GM12874 (cell line): ENCODE measurements around the gene PLCH1.

Experiments used
- TF ChIP-seq, protein P1 (sequence below): IDR thresholded peaks from 2 replicates; pipeline ENCODE4 v1.5.1; 2011; ENCODE audit warnings: low read depth, mild to moderate bottlenecking, control low read depth, low read length, moderate library complexity; ENCODE audit not compliant: insufficient read depth

The PLCH1 gene

DNA sequence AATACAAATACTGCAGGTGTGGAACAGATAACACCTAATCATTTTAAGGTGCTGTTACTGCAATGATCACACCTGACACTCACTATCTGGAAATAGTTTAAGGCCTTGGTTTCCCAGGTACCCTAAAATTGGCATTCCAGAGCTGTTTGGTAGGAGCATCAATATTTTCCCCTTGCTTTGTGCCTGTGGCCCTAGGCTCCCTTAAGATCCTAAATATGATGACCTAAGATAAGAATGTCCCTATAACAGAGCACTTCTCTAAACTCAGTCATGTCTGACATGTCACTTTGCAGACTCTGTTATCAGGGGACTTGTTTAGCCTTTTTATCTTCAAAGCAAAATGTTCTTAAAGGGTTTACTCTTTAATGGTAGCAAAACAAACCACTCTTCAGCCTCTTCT is 335.5 kb downstream of the PLCH1 start:
- TF ChIP-seq, protein P1, sequence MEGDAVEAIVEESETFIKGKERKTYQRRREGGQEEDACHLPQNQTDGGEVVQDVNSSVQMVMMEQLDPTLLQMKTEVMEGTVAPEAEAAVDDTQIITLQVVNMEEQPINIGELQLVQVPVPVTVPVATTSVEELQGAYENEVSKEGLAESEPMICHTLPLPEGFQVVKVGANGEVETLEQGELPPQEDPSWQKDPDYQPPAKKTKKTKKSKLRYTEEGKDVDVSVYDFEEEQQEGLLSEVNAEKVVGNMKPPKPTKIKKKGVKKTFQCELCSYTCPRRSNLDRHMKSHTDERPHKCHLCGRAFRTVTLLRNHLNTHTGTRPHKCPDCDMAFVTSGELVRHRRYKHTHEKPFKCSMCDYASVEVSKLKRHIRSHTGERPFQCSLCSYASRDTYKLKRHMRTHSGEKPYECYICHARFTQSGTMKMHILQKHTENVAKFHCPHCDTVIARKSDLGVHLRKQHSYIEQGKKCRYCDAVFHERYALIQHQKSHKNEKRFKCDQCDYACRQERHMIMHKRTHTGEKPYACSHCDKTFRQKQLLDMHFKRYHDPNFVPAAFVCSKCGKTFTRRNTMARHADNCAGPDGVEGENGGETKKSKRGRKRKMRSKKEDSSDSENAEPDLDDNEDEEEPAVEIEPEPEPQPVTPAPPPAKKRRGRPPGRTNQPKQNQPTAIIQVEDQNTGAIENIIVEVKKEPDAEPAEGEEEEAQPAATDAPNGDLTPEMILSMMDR = no peak

DNA sequence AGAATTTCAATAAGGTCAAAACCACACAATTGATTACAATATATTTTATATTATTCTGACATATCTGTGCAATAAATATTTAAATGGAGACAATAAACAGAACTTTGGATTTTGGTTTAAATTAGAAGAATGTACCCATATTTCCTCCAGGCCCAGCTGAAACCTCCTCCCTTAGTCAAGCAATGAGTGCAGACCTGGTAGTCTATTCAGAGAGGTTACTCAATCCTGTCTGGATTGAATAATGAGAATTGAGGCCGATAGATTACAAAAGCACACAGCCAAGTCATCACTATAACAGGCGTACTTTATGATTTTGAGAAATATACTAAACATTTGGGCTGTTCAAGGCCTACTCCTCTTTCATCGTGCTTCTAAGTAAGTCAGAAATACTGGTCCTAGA is 336.9 kb downstream of the PLCH1 start:
- TF ChIP-seq, protein P1 = no peak

DNA sequence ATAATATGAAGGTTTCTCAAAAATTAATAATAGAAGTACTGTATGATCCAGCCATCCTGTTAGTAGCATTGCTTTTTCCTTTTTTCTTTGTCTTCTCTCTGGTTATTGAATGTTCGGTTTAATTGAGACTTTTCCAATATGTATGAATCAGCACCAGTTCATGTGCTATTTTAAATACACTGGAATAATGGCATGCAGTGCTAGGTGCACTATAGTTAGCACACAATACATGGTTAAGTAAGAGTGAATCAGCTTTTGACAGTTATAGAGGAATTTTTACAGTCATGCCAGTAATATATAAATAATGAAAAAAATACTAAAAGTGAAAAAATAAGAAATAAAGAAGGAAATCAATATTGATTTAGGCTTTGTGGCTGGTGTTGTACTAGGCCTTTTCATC is 337.5 kb downstream of the PLCH1 start:
- TF ChIP-seq, protein P1 = no peak

DNA sequence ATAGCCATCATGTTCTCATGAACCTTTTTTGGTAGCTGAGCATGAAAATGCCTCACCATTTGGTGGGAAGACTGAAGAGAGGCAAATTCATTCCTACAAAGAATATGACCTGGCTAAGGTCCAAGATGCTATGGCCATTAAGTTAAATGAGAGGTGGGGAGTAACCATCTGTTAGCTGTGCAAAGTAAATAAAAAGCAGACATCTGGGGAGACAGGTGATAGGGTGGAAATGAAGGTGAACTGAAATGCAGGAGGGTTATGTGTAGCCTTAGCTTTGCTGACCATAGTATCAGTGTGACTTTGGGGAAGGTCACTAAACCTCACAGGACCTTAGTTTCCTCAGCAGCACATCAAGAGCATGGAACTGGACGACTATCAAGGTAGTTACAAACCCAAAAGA is 340.4 kb downstream of the PLCH1 start:
- TF ChIP-seq, protein P1 = no peak

GRCh38 chr3:155402656-155403055 is 342.2 kb downstream of the PLCH1 start:
- TF ChIP-seq, protein P1 = no peak

- TF ChIP-seq, protein P1 = no peak
These were observed 346.8 kb downstream of the PLCH1 start for GRCh38 chr3:155398046-155398445.

DNA sequence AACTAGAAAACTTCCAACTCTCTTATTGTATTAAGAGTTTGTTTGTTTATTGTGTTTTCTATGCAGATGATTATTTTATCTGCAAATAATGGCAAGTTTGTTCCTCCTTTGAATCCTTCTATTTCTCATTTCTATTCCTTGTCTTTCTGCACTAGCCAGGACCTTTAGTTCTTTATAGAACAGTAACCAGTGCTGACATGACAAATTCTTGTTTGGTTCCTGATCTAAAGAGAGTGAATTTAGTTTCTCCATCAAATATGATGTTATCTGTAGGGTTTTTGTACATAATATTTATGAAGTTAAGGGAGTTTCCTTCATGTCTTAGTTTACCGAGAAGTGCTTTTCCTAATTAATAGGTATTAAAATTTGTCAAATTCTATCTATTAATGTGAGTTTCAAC is 350.6 kb downstream of the PLCH1 start:
- TF ChIP-seq, protein P1 = no peak

DNA sequence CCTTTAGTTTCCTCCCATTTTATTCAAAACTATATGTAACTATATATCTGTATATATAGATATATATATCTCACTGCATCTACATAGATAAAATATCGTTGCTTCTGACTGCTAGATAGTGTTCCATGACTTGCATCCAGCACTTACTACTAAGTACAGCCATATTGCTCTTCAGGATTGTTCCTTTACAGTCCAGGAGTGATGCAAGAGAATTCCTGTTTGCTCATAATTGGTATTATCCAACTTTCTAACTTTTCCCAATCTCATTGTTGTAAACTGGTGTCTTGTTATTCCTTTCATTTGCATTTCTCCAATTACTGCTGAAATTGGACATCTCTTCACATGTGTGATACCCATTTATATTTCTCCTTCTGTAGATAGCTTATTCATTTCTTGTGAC is 351.6 kb downstream of the PLCH1 start:
- TF ChIP-seq, protein P1 = no peak
